GM18909 (cell line): ENCODE results near the gene CD164L2.
"Not testable (repeated sequence)": the region's sequence is repeated elsewhere in the genome, so short reads cannot be mapped to it uniquely, and the experiment has no call there.

ENCODE experiments used
- ATAC-seq: cut with Tn5 transposase; IDR thresholded peaks from one replicate; pipeline ENCODE4 v1.9.1; 2021; ENCODE audit warnings: mild to moderate bottlenecking; ENCODE audit not compliant: unreplicated experiment, poor library complexity

Gene CD164L2

GRCh38 chr1:27383039-27383605, at the start of gene CD164L2:
TSS of gene CD164L2 (minus strand) at chr1:27383333. CDS start at chr1:27383239, 94 bp downstream.
- no peak for ATAC-seq

- not testable (repeated sequence) for ATAC-seq
These were observed 49.6 kb upstream of the CD164L2 start for GRCh38 chr1:27432725-27433124.

DNA sequence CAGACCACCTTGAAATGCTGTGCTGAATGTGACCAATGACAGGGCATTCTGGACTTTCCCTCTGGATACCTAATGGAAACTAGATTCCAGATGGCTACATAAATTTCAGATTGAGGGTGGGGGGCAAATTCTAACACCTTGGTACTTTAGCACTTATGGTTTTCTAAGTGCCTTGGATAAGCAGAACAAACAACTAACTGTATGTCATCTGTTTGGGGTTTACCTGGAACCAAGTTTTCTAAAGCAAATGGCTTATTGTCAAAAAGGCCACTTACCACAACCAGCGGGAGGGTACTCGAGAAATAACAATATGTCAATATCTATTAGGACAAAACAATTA, 48.4 kb upstream of the CD164L2 start:
- no peak for ATAC-seq

DNA sequence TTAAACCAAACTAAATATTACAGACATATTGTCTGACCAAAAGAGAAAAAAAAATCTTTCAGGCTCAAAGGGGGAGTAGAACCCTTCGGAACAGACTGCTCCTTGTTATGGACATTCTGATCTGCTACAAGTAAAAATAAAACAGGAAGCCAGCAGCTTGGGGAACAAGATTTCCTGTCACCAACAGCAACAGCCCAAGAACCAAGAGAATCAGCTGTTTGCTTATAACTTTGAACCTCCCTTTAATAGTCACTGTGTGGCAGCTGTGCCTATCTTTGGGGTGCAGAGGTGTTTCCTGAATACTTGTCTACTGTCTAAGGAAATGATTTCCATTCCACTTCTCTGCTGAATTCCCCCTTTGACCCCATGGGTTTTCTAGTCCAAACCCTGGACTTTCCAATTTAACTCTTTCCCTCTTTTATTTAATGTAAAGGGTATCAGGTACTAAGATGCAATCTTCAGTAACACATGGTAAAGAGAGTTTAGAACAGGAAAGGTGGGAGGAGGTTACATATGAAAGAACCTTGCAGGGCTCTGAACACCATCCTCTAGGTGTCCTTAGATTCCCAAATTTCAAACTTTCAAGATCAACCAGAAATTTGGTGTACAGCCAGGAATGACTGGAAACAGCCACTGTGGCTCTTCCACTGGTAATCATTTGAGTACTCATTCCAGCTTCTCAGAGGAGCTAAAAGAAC, 47.9 kb upstream of the CD164L2 start:
- no peak for ATAC-seq

GRCh38 chr1:27429029-27429425, 45.9 kb upstream of the CD164L2 start:
- no peak for ATAC-seq

GRCh38 chr1:27428316-27429028, 45.3 kb upstream of the CD164L2 start:
- ATAC-seq = no peak

- ATAC-seq = no peak
These were observed 44.7 kb upstream of the CD164L2 start for GRCh38 chr1:27427816-27428315.

DNA sequence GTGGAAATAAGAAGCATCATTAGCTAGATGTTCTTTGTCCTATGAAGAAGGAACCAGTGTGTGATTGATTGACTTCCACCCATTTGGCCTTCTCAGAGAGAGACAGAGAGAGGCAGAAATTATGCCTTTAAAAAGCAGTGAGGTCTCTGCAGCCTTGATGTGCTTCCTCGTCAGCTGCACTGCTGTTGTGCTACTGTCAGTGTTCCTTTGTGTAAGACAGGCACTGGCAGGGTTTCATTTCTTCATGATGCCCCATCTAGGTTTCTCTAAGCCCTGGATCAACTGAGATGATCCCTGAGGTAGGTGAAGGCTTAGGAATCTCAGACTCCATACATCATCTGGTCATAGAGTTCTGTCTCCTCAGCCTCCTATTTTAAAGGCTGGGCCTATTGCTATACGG, 44.2 kb upstream of the CD164L2 start:
- ATAC-seq = no peak

- no peak for ATAC-seq
These were observed 40.6 kb upstream of the CD164L2 start for GRCh38 chr1:27423709-27424108.

DNA sequence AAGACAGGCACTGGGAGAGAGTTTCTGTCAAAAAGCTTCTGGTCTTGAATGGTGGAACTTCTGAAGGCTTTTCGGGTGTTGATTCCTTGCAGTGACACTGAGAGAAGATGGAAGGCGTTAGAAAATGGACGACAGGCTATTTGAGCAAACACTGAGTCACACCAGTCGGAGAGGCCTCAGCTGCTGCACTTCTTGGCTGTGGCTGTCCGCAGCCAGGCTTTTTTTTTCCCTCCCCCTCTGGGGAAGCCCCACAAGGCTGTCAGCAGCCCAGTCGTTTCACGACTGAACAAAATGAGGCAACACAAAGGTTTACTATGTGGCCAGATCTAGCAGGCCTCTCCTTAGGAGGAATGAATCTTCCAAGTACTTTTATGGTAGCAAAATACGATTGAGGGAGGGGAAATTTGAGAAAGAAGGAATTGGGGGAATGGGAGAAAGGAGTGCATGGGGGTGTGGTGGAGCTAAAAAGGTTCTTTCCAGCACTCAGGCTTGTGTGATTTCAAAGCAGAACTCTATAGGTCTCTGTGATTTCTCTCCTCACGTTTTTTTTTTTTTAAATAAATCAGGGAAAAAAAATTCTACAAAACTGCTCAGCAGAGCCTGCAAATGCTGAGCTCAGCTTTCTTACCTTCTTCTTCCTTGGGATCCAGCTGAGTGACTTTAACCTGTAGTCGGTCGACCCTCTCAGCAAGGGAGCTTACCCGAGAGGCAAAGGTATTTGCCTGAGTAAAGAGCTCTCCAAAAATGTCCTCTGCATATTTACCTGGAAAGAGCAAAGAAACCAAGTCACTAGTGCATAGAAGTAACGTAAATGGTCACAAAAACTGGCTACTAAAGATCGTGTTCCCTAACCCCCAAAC, 35.4 kb upstream of the CD164L2 start:
- ATAC-seq = peak; percentile 72

- no peak for ATAC-seq
These were observed 34.6 kb upstream of the CD164L2 start for GRCh38 chr1:27417713-27418112.

GRCh38 chr1:27416387-27417111, 33.4 kb upstream of the CD164L2 start:
- peak; percentile 45 for ATAC-seq

DNA sequence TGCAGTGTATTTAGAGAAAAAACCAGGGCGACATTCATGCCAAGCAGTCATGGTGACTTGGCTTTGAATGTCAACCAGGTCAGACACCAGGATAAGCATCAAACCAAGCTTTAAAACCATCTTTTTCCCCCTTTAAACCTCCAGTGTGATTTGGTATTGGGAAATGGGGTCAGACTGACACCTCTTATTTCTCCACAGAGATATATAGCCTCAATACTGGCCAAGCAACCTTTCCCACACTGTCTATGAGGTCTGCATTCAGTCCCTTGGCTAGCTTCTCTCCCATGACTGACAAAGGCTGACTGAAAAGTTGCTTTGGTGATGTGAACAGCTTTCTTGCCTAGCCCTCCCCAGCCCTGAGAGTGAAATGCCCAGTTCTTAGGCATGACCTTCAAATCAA, 31.0 kb upstream of the CD164L2 start:
- no peak for ATAC-seq

DNA sequence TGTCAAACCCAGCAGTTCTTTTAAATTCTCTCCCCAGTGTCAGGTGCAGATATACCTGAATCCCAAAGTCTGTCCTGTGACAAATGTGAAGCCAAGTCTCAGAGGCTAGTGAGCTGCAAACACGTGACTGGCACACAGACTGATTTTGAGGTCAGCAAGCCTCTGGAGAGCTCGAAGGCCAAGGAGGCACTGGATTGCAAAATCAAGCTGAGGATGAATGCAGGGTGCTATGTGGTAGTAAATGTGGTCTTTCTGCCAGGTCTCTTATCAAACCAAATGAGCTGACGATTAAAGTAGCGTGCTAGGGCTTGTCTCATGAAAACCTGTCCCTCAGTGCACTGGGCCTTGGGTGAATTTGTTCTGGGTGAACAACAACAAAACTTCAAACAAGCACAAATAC, 29.9 kb upstream of the CD164L2 start:
- no peak for ATAC-seq

DNA sequence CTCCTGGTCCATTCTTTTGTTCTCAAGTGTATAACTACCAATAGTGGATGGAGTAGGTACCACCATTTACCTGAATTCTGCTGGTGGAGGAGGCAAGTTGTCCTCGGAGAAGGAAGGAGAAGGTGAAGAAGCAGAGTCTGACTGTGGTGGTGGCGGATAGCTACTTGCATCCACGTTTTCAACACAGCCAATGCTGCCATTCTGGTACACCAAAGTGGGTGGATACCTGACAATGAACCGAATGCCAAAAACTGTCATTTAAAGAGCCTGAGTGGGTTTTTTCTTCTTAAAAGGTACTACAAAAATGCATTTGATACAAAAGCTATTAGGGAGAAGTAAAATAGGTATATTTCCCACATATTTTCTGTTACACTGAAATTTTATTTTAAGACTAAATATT, 29.4 kb upstream of the CD164L2 start:
- no peak for ATAC-seq

- ATAC-seq = no peak
These were observed 27.6 kb upstream of the CD164L2 start for GRCh38 chr1:27410709-27411108.

DNA sequence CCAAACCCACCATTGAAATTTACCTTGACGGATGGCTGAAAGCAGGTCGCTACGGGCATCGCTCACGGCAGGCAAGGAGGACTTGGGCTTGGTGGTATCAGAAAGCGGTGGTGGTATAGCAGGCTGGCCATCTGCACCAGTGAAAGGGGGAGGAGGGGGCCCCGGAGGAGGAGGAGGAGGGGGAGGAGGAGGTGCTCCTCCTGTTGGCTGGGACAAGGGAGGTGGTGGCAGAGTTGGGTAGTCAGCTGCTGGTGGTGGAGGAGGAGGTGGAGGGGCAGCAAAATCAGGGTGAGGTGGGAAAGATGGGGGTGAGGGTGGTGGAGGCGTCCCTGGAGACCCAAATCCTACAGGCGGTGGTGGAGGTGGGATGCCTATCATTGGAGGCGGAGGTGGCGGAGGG, 26.5 kb upstream of the CD164L2 start:
- ATAC-seq = no peak

- ATAC-seq = no peak
These were observed 25.0 kb upstream of the CD164L2 start for GRCh38 chr1:27408151-27408550.

- not testable (repeated sequence) for ATAC-seq
These were observed 23.7 kb upstream of the CD164L2 start for GRCh38 chr1:27406791-27407190.

- ATAC-seq = no peak
These were observed 23.2 kb upstream of the CD164L2 start for GRCh38 chr1:27406362-27406680.
